SIG-M5 treated with dmso at 0.1 percent for 504 hours (cell line): ENCODE results near the gene MTHFR.
"Not testable (repeated sequence)": the region's sequence is repeated elsewhere in the genome, so short reads cannot be mapped to it uniquely, and the experiment has no call there.

Source experiments
- DNase-seq: peaks from one replicate; lab custom pipeline; 2025; ENCODE audit not compliant: unreplicated experiment; lab: John Stamatoyannopoulos, UW

MTHFR gene

DNA sequence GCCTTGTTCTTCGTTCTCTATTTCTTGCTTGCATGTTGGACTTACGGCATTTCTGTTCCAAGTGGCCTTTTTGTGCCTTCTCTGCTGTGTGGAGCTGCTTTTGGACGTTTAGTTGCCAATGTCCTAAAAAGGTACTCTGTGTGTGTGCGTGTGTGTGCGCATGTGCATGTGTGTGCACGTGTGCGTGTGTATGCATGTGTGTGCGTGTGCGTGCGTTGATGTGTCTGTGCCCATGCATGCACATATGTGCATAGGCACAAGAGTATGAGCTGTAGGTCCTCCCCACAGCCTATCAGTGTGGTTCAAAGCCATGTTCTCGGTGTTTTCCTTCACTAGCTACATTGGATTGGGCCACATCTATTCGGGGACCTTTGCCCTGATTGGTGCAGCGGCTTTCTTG, 28.1 kb upstream of the MTHFR start:
- no peak for DNase-seq

DNA sequence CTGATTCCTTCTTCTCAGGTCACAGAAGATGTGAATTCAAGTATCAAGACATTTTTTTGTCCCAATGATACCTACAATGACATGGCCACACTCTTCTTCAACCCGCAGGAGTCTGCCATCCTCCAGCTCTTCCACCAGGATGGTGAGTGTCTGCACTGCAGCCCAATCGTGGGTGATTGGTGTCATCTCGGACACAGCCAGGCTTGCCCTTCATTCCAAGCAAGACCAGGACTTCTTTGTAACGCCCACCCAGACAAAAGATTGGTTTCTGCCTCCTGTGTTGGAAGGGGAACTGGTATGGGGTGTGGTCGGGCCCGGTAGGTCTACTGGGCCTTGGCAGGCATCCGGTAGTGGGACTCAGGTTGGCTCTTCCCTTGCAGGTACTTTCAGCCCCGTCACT, 27.7 kb upstream of the MTHFR start:
- no peak for DNase-seq

DNA sequence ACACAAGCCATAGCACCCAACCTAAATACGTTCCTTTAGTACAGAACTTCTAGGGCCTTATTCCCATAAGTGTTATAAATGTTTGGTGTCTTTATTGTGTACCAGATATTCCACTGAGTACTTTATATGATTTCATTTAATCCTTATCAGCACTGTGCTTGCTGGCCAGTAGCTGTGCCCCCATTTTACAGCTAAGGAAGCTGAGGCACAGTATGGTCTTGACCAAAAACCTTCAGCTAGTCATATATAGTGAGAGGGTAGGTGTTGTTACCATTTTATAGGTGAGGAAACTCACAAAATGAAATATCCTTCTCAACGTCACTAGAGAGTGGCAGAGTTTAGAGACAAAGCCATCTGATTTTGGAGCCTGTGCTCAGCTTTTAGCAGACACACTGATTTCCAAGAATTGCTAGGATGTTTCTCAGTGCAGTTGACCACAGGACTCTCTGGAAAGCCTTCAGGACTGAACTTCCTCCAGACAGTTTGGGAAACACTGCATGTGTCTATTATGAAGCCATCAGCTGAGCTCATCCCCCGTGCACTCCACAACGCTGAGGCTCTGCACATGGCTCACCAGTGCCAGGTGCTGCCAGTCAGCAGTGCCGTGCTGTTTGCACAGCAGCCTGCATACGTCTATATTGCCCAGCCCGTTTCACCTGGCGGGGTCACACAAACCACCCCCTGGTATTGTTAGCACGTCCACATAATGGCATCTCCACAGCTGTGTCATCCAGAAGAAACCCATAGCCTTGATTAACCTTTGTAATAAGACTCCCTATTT, 26.4 kb upstream of the MTHFR start:
- no peak for DNase-seq

DNA sequence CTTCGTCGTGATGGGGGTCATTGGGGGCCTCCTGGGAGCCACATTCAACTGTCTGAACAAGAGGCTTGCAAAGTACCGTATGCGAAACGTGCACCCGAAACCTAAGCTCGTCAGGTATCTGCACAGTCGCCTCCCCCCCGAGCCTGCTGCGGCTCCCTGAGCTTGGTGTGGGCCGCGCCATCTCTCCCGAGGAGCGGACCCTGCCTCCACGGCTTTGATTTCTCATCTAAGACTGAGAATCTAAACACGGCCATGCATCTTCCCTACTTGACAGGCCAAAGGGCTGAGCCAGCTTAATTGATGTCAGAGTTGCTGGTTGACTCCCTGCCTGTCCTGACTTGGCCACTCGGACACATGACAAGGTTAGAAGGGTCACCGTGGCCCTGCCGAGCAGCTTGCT, 22.7 kb upstream of the MTHFR start:
- no peak for DNase-seq

DNA sequence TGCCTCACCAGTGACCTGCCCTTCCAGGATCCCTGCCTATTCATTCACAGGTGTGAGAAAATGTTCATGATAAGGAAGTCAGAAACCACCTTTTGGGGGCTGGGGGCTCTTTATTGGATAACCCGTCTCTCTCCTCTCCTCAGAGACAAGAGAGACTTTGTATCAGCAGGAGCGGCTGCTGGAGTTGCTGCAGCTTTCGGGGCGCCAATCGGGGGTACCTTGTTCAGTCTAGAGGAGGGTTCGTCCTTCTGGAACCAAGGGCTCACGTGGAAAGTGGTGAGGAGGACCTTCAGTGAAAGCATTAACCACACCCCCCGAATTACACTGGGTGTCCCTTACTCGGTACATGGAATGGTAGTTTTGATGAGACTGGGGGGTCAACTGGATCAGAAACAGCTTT, 21.2 kb upstream of the MTHFR start:
- DNase-seq = no peak

DNA sequence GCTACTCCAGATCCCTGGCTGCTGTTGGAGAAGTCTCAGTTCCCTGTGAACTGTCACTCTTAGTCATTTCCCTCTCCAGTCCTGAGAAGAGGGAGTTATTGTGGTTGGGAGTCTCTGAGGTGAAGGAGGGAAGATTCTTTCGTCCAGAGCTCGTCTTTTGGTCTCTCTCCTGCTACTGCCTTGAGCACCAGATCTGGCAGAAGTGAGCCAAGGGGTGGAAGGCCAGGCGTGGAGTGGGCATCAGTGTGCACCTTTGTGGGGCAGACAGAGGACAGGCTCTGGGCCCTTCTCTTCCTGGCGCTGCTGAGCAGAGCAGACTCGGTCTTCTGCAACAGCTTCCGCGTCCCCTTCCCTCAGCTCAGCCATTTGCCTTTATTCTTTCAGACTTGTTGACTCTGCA, 19.4 kb upstream of the MTHFR start:
- no peak for DNase-seq

DNA sequence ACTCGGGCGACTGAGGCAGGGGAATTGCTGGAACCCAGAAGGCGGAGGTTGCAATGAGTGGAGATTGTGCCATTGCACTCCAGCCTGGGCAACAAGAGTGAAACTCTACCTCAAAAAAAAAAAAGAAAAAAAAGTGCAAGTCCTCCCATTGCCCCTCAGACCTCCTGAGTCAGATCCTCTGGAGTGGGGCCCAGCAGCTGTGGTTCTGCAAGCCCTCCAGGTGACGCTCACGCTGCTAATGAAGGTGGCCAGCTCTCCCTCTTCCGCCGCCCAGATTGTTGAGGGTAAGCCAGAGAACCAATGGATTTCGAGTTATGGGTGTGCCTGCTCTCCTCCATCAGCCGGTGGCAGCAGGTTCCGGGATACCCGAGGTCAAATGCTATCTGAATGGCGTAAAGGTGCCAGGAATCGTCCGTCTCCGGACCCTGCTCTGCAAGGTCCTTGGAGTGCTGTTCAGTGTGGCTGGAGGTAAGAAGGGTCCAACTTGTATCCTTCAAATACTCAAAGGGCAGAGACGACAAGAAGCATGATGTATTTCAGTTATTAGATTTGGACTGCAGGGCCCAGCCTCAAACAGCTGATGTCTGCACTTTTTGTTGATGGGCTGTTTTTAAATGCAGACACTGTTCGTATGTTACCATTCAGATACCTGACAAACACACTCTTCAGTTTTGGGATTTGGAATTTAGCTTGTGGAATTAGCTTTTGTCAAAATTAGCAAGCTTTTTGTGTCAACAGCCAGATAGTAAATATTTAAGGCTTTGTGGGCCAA, 17.8 kb upstream of the MTHFR start:
- DNase-seq = no peak

DNA sequence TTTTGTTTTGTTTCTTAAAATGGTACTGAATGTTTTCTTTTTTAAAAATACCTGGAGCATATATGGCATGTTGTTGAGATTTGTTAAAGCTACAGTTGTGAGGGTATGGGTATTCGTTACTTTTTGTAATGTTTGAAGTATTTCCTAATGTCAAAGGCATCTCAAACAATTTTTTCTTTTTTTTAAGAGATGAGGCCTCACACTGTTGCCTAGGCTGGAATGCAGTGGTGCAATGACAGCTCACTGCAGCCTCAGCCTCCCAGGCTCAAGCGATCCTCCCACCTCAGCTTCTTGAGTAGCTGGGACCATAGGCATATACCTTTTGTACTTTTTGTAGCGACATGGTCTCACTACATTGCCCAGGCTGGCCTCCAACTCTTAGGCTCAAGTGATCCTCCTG, 16.3 kb upstream of the MTHFR start:
- no peak for DNase-seq

DNA sequence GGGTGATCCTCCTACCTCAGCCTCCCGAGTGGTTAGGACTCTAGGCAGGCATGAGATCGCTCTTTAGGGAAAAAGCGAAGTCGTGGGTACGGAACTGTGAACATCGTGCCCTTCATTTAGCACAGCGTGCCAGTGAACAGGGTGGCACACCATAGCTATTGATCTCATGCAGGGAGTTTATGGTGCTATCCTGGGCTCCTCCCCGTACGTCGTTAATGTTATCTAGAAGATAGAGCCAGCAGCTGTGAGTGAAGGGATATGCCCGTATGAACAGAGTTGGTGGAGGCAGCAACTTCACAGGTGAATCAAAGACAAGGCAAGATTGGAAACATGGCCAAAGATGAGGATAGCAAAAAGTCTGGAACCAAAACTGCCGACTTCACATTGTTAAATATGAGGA, 11.4 kb upstream of the MTHFR start:
- DNase-seq = no peak

DNA sequence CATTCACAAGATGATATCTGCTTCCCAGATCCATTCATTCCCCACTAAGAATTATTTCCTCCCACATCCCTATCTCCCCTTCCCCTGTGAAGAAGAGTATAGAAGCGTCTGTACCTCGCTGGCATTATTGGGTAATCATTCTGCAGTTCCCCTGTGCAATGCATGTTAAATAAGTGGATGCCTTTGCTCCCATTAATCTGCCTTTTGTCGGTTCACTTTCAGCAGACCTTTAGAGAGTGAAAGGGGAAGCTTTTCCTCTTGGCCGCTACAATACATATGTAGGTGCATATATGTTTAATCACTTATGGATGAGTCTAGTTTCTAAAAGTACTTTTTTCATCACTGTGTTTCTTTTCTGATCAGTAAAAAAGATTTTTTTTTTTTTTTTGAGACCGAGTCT, 7.3 kb upstream of the MTHFR start:
- DNase-seq = no peak

DNA sequence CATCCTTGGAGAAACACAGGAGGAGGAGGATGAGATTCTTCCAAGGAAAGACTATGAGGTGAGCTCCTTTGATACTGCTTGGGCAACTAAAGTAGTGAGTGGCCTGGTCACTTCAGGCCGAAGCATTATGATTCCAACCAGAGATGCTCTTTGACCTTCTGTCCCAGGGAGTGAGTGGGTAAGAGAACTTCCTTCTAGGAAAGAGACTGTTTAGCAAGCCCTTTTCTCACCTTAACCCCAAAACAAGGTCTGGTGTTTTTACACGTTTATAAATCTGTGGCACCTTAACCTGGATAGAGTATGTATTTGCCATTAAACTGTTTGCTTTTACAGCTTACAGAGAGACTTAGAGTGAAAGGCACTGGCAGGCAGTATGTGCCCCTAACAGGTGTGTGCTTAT, 1.4 kb upstream of the MTHFR start:
- DNase-seq = no peak

DNA sequence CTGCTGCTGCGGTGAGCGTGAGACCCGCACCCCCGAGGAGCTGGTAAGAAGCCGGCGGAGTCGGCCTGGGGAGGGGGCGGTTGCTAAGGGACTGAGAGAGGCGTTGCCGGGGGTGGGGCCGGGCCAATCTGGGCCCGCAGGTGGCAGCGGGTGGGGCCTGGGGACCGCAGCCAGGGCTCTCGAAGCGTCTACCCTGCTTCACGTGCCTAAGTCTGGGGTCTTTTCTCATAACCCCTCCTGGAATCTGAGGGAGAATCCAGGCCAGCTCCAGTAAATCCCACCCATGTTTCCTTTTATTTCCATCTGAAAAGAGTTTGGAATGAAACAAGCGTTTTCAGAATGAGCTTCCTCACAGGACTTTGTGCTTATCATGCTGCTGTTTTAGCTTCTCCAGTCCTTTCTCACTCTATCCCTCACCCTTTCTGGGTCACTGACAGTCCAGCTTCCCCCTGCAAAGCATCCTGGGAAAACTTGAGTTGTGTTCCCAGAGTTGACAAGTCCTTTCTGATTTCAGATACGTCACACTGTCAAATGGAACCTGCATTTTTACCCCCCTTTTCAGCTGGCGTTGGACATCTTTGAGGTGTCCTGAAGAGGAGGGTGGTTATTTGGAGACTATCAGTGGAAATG, 658 bp upstream of the MTHFR start:
- DNase-seq = no peak

DNA sequence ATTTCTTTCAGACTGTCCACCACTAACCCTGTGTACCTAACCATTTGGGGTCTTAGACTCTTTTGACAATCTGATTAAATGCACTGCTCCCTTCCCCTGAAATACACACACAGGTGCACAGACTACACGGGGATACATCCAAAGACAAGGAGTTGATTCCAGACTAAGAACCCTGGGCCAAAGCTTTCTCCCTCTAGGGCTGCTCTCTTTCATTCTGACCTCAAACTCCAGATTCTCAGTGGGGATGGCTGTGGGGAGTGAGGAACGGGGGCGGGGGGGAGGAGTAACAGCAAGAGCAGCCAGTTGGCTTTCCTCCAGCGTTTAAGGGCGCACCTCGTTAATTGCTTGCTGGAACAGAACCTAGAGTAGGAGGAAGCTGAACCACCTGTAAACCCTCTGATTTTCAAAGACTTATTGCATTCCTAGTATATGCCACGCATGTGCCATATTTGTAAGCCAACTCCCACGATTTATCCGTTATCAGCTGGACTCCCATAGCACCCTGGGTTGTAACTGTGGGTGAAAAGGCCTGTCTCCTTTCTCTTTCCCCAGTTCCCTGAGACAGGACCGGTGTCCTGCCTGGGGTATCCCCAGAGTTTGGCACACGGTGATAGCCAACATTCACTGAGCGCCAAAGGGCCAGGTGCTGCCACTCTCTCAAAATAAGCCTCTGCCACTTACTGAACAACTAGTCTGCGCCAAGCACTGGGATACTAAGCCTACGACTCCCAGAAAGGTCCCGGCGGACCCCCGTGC, 920 bp downstream of the MTHFR start:
- no peak for DNase-seq

DNA sequence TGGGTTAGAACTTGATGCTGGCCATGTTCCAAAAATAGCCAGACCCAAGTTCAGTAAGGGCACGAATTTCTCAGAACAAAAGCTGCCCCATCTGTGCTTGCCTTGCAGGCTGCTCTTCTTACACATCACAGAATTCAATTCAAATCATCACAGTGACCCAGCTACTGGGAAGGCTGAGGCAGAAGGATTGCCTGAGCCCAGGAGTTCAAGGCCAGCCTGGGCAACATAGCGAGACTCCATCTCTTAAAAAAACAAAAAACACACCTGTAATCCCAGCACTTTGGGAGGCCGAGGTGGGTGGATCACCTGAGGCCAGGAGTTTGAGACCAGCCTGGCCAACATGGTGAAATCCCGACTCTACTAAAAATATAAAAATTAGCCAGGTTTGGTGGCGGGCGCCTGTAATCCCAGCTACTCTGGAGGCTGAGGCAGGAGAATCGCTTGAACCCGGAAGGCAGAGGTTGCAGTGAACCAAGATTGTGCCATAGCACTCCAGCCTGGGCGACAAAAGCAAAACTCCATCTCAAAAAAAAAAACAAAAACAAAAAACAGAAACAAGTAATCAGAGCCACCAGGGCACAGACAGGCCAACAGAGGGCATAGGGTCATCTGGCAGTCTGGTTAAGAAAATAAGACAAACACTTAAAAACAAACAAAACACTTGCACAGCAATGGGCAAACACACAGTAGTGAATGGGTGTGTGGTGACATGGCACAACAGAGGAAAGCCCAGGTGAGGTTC, 1.7 kb downstream of the MTHFR start:
- not testable (repeated sequence) for DNase-seq

DNA sequence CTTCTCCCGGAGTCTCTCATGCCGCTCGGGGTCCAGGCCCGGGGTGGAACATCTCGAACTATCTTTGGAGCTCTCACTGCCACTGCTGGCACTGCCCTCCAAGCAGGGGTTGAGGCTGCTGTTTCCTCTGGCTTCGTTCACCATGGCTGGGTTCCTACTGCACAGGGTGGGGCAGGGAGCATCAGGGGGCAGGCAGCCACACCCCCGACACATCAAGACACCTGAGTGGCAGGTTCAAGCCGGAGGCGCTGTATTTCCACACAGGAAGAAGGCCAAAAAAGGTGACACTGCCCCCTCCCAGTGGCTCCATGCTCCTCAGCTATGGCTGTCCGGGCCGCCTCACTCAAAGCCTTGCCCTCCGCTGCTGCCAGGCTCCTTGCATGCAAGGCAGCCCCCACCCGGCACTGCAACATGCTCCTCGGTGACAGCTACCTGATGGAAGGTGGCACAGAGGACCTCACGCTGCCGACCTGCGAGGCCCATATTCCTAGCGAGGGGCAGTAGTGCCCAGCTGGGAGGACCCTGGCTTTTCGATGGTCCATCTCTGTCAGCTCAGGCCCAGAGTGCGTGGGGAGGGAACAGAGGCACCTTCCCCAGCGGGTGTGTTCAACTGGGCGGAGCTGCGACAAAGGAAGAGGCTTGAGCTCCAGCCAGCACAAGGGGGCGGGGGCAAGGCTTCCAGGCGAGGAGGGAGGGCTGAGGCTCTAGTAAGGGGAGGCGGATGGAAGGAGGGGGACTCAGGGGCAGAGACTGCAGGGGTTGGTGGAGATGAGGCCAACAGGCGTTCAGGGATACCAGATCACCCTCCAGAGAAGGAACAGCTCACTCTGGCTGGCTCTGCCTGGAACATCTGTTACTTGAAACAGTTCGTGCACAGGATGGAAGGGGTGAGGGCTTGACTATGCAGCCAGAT, 2.5 kb downstream of the MTHFR start:
- DNase-seq = peak; percentile 69

DNA sequence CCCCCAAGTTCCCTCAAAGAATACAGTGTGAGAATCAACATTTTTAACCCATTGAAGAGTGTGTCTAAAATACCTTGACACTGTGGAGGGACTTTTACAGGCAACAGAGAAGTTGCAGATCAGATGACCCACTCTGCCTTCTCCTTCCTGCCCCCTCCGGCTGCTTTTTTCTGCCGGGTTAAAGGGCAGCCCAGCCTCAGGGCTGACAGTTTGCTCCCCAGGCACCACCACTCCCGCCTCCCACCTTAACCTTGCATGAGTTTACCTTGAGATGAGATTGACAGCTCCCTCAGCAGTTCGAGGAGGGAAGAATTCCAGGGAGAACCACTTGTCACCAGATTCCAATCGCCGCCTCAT, 3.2 kb downstream of the MTHFR start:
- DNase-seq = no peak

DNA sequence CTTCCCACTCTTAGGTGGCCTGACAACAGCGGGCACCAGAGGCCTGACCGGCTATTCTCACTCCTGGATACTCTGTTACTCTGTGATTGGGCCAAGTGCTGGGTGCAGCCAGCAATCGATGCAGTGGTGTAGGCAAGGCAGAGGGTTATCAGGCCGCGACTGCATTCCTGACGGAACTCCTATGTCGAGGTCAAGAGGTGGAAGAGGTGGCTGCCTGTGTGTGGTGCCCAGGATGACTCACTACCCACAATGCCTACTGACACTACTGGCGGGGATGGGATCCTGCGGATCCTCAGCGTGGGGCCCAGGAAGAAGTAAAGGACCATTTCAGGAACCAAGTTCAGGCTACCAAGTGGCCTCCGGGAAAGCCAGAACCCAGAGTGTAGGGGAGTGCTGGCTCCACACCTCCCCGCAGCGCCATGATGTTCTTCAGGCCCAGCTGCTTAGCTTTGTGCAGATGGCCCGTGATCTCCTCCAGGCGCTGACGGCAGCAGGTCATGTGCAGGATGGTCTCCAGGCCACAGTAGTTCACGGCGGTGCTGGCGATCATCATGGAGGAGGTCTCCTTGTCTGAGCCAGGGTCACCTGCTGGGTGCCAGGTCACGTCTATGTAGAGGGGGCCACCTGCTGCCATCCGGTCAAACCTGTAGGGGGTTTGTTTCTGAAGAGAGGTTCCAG, 4.9 kb downstream of the MTHFR start:
- DNase-seq = no peak

DNA sequence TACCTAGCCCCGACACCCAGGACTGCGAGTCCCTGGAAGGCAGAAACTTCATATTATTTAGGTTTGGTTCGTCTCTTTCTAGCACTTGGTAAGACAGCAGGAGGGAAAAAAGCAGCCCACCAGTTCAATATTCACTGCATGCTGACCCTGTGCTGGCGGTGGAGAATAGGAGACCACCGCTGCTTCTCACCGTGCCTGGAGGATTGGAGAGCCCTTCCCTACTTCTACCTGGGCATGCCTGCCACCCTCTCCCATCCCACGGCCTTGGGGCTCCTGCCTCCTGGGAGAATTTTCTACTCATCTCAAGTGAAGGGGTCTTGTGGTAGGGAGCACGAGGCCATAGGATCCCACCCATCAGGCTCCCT, 5.4 kb downstream of the MTHFR start:
- DNase-seq = no peak

DNA sequence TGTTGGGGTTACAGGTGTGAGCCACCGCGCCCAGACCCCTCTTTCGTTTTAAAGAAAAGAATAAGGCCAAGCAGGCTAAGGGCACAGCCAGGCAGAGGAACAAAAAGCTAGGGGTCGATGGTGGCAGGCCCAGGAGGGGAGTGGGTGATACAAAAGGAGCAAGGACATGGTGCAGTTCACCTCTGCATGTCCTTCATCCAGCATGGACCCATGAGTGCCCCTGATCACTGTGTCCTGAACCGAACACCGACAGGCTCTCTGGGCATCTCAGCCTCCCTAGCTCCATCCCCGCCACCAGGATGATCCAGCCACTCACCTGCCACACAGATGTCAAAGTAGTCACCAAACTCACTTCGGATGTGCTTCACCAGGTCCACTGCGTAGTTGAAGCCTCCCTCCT, 5.9 kb downstream of the MTHFR start:
- no peak for DNase-seq
